ENCODE results near the gene RXFP2.
A peak's percentile ranks its signal among the peaks of the same experiment; 100 is the strongest.

The RXFP2 gene

DNA sequence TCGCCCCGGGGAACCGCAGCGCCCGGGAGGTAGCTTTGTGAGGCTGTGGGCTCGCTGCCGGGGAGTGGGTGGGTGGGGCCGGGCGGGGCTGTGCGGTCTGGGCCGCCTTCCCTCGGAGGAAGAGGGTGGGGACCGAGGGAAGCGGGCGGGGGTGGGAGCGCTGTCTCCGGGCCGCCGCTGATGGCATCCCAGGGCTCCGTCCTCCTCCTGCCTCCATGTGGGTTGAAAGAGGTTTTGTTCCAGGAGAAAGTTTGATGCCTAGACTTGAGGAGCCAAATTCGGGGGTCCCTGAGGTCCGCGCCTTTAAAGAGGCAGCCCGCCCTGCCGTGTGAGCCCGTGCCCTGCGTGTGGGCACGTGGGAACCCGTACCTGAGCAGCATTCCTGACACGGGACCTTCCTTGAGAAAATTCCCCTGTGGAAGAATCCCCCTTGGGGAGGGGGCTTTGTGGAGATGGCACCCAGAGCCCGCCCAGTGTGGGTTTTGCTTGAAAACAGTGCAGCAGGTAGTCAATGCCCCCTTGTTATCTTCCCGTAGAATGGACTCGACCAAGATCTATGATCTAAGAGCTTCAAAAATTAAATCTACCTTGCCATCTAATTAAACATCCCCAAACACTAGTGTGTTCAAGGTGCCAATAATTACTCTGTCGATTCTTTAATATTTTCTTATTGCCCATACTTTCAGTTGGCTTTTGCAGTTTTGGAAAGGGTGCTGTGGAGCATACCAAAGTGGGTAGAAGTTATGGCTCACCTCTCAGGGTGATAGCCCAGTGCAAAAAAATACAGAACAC, 107.8 kb downstream of the RXFP2 start:
- TF ChIP-seq, protein P1, sequence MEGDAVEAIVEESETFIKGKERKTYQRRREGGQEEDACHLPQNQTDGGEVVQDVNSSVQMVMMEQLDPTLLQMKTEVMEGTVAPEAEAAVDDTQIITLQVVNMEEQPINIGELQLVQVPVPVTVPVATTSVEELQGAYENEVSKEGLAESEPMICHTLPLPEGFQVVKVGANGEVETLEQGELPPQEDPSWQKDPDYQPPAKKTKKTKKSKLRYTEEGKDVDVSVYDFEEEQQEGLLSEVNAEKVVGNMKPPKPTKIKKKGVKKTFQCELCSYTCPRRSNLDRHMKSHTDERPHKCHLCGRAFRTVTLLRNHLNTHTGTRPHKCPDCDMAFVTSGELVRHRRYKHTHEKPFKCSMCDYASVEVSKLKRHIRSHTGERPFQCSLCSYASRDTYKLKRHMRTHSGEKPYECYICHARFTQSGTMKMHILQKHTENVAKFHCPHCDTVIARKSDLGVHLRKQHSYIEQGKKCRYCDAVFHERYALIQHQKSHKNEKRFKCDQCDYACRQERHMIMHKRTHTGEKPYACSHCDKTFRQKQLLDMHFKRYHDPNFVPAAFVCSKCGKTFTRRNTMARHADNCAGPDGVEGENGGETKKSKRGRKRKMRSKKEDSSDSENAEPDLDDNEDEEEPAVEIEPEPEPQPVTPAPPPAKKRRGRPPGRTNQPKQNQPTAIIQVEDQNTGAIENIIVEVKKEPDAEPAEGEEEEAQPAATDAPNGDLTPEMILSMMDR (IDR thresholded peaks at IDR 0.05; ENCODE audit: low read depth, low read length), result no peak
- H3K27ac ChIP-seq, result no peak overlapping the region
- no peaks in the 10 kb centered on the region for H3K27me3 ChIP-seq (ENCODE audit: insufficient read depth, low read depth, severe bottlenecking)
- H3K4me3 ChIP-seq (ENCODE audit: low read depth, low read length), result peak overlapping the region; percentile 47
- no peaks in the 10 kb centered on the region; the same call in 1 of the 2 replicates for H3K36me3 ChIP-seq
- H3K9me3 ChIP-seq (ENCODE audit: severe bottlenecking), result no peaks in the 10 kb centered on the region
- DNase-seq, result no peak

- no peaks in the 10 kb centered on the region for H3K27me3 ChIP-seq (ENCODE audit: insufficient read depth, low read depth, severe bottlenecking)
These were observed 109.3 kb downstream of the RXFP2 start for GRCh38 chr13:31848621-31849020.

GRCh38 chr13:31849206-31849605, 109.9 kb downstream of the RXFP2 start:
- no peaks in the 10 kb centered on the region for H3K9me3 ChIP-seq (ENCODE audit: severe bottlenecking)
- H3K27me3 ChIP-seq (ENCODE audit: insufficient read depth, low read depth, severe bottlenecking), result no peaks in the 10 kb centered on the region
- H3K27ac ChIP-seq, result no peak overlapping the region
- no peak overlapping the region for H3K4me3 ChIP-seq (ENCODE audit: low read depth, low read length)
- no peak for DNase-seq
- TF ChIP-seq, protein P1 (IDR thresholded peaks at IDR 0.05; ENCODE audit: low read depth, low read length), result no peak
- H3K36me3 ChIP-seq, result no peaks in the 10 kb centered on the region; the same call in 1 of the 2 replicates

More at GRCh38 chr13:31848621-31849020, 109.3 kb downstream of the RXFP2 start:
- Histone ChIP-seq H3K9me3 (ENCODE audit: severe bottlenecking) (no peaks in the 10 kb centered on the region), H3K36me3 (no peaks in the 10 kb centered on the region; the same call in 1 of the 2 replicates), H3K27ac (no peak overlapping the region), H3K4me3 (ENCODE audit: low read depth, low read length) (no peak overlapping the region)
- TF ChIP-seq, protein P1 (IDR thresholded peaks at IDR 0.05; ENCODE audit: low read depth, low read length), result no peak
- DNase-seq, result no peak

- Histone ChIP-seq H3K27me3 (ENCODE audit: insufficient read depth, low read depth, severe bottlenecking) (no peaks in the 10 kb centered on the region), H3K9me3 (ENCODE audit: severe bottlenecking) (no peaks in the 10 kb centered on the region), H3K4me3 (ENCODE audit: low read depth, low read length) (no peak overlapping the region), H3K27ac (no peak overlapping the region), H3K36me3 (no peaks in the 10 kb centered on the region; the same call in 1 of the 2 replicates)
- DNase-seq, result no peak
- TF ChIP-seq, protein P1 (IDR thresholded peaks at IDR 0.05; ENCODE audit: low read depth, low read length), result no peak
These were observed 110.8 kb downstream of the RXFP2 start for GRCh38 chr13:31850041-31850555.

DNA sequence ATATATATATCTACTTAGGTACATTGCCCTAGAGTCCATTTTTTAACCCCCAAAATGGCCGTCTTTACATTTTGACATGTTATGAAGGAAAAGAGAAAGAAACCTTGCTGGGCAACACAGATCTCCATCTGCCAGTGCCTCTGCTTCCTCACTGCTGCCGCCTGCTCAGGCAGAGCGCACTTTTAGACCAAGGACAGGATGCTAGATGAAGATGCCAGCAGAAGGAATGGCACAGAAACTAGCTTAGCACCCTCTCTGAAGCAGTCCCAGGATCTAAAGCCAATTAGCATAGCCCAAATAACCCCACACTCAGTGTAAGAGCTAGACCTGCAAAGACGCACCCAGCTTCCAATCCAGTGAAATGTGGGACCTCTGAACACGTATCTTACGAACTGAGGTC, 111.9 kb downstream of the RXFP2 start:
- H3K9me3 ChIP-seq (ENCODE audit: severe bottlenecking), result no peaks in the 10 kb centered on the region
- no peak for DNase-seq
- TF ChIP-seq, protein P1 (IDR thresholded peaks at IDR 0.05; ENCODE audit: low read depth, low read length), result no peak
- no peak overlapping the region for H3K27ac ChIP-seq
- no peak overlapping the region for H3K4me3 ChIP-seq (ENCODE audit: low read depth, low read length)
- H3K27me3 ChIP-seq (ENCODE audit: insufficient read depth, low read depth, severe bottlenecking), result no peaks in the 10 kb centered on the region
- no peaks in the 10 kb centered on the region; the same call in 1 of the 2 replicates for H3K36me3 ChIP-seq

All from WERI-Rb-1 (cell line).